GM13976 (cell line): ENCODE measurements around the gene LEAP2.
"Not testable (repeated sequence)": the region's sequence is repeated elsewhere in the genome, so short reads cannot be mapped to it uniquely, and the experiment has no call there.

Source experiments
- DNase-seq: peaks from one replicate; pipeline ENCODE4 v3.0.0; 2012; ENCODE audit warnings: low spot score
- in situ Hi-C: fragments of 300-500 bp; cut with MboI; formaldehyde crosslinking; loops from one replicate; pipeline ENCODE4 v1.12.0; 2022; ENCODE audit warnings: low sequenced_read_pairs, mixed read lengths, inconsistent platforms; ENCODE audit not compliant: unreplicated experiment
- TF ChIP-seq, protein P1 (sequence below): IDR thresholded peaks from 2 replicates; pipeline ENCODE4 v1.5.1; 2012; ENCODE audit warnings: borderline replicate concordance, mild to moderate bottlenecking; ENCODE audit not compliant: insufficient read depth; ENCODE audit errors: extremely low read depth, missing control alignments, control extremely low read depth

The LEAP2 gene

DNA sequence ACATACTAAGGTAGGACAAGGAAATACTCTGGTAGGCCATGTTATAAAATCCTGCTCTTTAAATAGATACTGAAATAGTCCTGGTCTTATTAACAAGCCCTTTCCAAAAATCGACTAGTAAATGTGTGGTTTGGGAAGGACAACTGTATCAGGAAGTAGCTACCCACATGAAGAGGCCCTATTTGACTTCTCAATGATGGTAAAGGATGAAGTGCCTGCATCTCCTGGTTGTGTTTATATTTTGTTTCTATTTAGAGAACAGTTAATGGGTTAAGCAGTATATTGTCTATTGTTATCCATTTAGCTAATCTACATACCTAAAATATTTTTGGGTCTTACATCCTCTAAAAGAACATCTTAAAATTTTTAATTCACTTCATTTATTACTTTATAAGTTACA lies 19.7 kb upstream of the LEAP2 start:
- TF ChIP-seq, protein P1, sequence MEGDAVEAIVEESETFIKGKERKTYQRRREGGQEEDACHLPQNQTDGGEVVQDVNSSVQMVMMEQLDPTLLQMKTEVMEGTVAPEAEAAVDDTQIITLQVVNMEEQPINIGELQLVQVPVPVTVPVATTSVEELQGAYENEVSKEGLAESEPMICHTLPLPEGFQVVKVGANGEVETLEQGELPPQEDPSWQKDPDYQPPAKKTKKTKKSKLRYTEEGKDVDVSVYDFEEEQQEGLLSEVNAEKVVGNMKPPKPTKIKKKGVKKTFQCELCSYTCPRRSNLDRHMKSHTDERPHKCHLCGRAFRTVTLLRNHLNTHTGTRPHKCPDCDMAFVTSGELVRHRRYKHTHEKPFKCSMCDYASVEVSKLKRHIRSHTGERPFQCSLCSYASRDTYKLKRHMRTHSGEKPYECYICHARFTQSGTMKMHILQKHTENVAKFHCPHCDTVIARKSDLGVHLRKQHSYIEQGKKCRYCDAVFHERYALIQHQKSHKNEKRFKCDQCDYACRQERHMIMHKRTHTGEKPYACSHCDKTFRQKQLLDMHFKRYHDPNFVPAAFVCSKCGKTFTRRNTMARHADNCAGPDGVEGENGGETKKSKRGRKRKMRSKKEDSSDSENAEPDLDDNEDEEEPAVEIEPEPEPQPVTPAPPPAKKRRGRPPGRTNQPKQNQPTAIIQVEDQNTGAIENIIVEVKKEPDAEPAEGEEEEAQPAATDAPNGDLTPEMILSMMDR: no peak
- in situ Hi-C loops: no loop called here

GRCh38 chr5:132854301-132854700 lies 19.2 kb upstream of the LEAP2 start:
- TF ChIP-seq, protein P1: no peak
- DNase-seq: no peak
- in situ Hi-C loops: no loop called here

More for the DNA sequence above, 19.7 kb upstream of the LEAP2 start:
- DNase-seq: no peak

DNA sequence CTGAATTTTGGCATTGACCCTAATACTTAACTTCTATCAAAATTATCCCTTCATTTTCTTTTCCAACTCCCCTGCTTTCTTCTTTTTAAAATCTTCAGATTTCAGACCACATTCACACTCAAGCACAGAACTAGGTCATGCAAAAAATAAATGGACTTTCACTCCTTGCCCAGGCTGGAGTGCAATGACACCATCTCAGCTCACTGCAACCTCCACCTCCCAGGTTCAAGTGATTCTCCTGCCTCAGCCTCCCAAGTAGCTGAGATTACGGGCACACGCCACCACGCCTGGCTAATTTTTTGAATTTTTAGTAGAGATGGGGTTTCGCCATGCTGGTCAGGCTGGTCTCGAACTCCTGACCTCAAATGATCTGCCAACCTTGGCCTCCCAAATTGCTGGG lies 18.5 kb upstream of the LEAP2 start:
- in situ Hi-C loops, DNase-seq: not testable (repeated sequence)

- in situ Hi-C loops: no loop called here
- TF ChIP-seq, protein P1: no peak
- no peak for DNase-seq
Observed at GRCh38 chr5:132856011-132856410, 17.5 kb upstream of the LEAP2 start.

- TF ChIP-seq, protein P1: no peak
- DNase-seq: no peak
- in situ Hi-C loops: no loop called here
Observed at GRCh38 chr5:132859889-132860437, 13.5 kb upstream of the LEAP2 start.

- TF ChIP-seq, protein P1: no peak
- no peak for DNase-seq
- in situ Hi-C loops: no loop called here
Observed at GRCh38 chr5:132860742-132861141, 12.7 kb upstream of the LEAP2 start.

DNA sequence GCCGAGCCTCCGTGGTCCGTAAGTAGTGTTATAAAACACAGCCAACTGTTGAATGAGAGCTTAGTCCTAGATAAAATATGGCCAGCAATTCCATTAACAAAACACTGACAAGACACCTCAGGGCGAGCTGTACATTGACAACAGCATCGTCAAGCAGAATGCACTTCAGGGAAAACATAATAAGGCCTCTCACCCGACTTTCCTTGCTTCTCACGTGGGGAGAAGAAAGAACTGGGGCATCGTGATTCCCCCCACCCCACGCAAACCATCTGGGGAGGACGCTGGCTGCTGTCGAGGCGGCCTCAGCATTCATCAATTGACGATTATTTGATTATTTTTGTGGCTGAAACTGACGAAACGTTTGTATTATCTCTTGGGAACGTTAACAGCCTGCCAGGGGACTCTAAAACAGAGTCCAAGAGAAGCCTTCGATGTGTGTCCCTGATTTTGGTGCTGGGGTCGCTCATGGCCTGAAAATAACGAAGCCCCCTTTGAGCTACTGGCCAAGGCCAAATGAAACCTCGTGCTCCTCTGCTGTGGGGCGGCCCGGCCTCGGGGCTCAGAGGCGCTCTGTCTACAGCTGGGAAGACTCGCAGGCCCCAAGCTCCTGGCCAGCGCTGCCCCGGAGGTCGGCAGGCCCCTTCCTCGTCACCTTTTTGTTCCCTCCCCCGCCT lies 7.7 kb upstream of the LEAP2 start:
- in situ Hi-C loops: no loop called here
- TF ChIP-seq, protein P1: no peak
- DNase-seq: no peak
